ENCODE measurements around the gene TCF25. TPM values are rescaled to one million over a fixed set of nuclear protein-coding genes. Genes with fewer than 3 reads are reported as not detected.

The TCF25 gene
- total RNA-seq, 1 experiment from 2014 or later = 79.6 TPM

GRCh38 chr16:89924297-89924924 lies 51.0 kb downstream of the TCF25 start:
- DNase-seq = no peak
- Histone ChIP-seq H3K27me3 (ENCODE audit: low read length) (no peaks in the 10 kb centered on the region), H3K4me3 (ENCODE audit: low read length) (peak overlapping the region; percentile 84), H3F3A (ENCODE audit: low read length, unreplicated experiment) (no peaks in the 10 kb centered on the region), H3K4me1 (ENCODE audit: insufficient read depth, low read length) (peaks cover 23% of the 10 kb centered on the region), H3K9ac (ENCODE audit: low read length) (no peak overlapping the region), H4K20me1 (ENCODE audit: low read length) (peaks cover 21% of the 10 kb centered on the region; the same call in 1 of the 2 replicates), H3K4me2 (ENCODE audit: low read length) (peak overlapping the region; percentile 97), H3K27ac (ENCODE audit: low read length) (no peak overlapping the region), H3K36me3 (ENCODE audit: low read depth, low read length) (no peaks in the 10 kb centered on the region), H3K9me3 (ENCODE audit: low read length) (no peaks in the 10 kb centered on the region), H3K79me2 (ENCODE audit: low read length) (0 out of 2 replicates have a peak, but pooled peaks cover 7% of the 10 kb centered on the region), H3K9me2 (replicated peaks; ENCODE audit: low read length) (no peaks in the 10 kb centered on the region), H2AFZ (ENCODE audit: low read length) (no peak overlapping the region)
- ChIA-PET POLR2A (ENCODE audit: unreplicated experiment) (interaction anchor here (0.6 kb wide), 1 partner anchor 96 kb away, joined by 5 read pairs; no protein-coding TSS in a partner anchor), CTCF (no interaction called here)
- intact Hi-C loops (cut with micrococcal nuclease) = no loop called here
- ATAC-seq = no peak
- TF ChIP-seq EZH2 (IDR thresholded peaks at IDR 0.05; ENCODE audit: low read length, unreplicated experiment) = no peak
- no TSS peak for BruUV-seq (replicated peaks)

- Histone ChIP-seq H3K27ac (ENCODE audit: low read length) (no peak overlapping the region), H3F3A (ENCODE audit: low read length, unreplicated experiment) (no peaks in the 10 kb centered on the region), H3K9ac (ENCODE audit: low read length) (no peak overlapping the region), H3K4me2 (ENCODE audit: low read length) (peak overlapping the region; percentile 97), H3K4me3 (ENCODE audit: low read length) (peak overlapping the region; percentile 84), H3K36me3 (ENCODE audit: low read depth, low read length) (no peaks in the 10 kb centered on the region), H3K9me2 (replicated peaks; ENCODE audit: low read length) (no peaks in the 10 kb centered on the region), H3K9me3 (ENCODE audit: low read length) (no peaks in the 10 kb centered on the region), H4K20me1 (ENCODE audit: low read length) (peaks cover 21% of the 10 kb centered on the region; the same call in 1 of the 2 replicates), H3K4me1 (ENCODE audit: insufficient read depth, low read length) (peaks cover 23% of the 10 kb centered on the region), H3K79me2 (ENCODE audit: low read length) (0 out of 2 replicates have a peak, but pooled peaks cover 7% of the 10 kb centered on the region), H3K27me3 (ENCODE audit: low read length) (no peaks in the 10 kb centered on the region), H2AFZ (ENCODE audit: low read length) (no peak overlapping the region)
- no peak for TF ChIP-seq EZH2 (IDR thresholded peaks at IDR 0.05; ENCODE audit: low read length, unreplicated experiment)
- no peak for TF ChIP-seq EZH2phosphoT487 (IDR thresholded peaks at IDR 0.05; ENCODE audit: borderline replicate concordance, low read length)
- TF ChIP-seq CTCF (conservative IDR thresholded peaks at IDR 0.05; ENCODE audit: low read depth, low read length) = no peak
- intact Hi-C loops (cut with micrococcal nuclease) = no loop called here
- no peak for ATAC-seq
- ChIA-PET CTCF (no interaction called here), POLR2A (ENCODE audit: unreplicated experiment) (no interaction called here)
- no peak for DNase-seq
- BruUV-seq (replicated peaks) = no TSS peak
These were observed 51.5 kb downstream of the TCF25 start for GRCh38 chr16:89924925-89925307.

- DNase-seq (no peak), ATAC-seq (no peak; the same call in 1 of the 2 replicates)
- Histone ChIP-seq H3K4me2 (ENCODE audit: low read length) (peak overlapping the region; percentile 97), H3K36me3 (ENCODE audit: low read depth, low read length) (no peaks in the 10 kb centered on the region), H3K79me2 (ENCODE audit: low read length) (0 out of 2 replicates have a peak, but pooled peaks cover 7% of the 10 kb centered on the region), H3K27ac (ENCODE audit: low read length) (no peak overlapping the region), H4K20me1 (ENCODE audit: low read length) (peaks cover 21% of the 10 kb centered on the region; the same call in 1 of the 2 replicates), H3F3A (ENCODE audit: low read length, unreplicated experiment) (no peaks in the 10 kb centered on the region), H3K9me2 (replicated peaks; ENCODE audit: low read length) (no peaks in the 10 kb centered on the region), H3K4me3 (ENCODE audit: low read length) (peak overlapping the region; percentile 84), H3K4me1 (ENCODE audit: insufficient read depth, low read length) (peaks cover 20% of the 10 kb centered on the region), H3K9me3 (ENCODE audit: low read length) (no peaks in the 10 kb centered on the region), H3K9ac (ENCODE audit: low read length) (no peak overlapping the region), H3K27me3 (ENCODE audit: low read length) (no peaks in the 10 kb centered on the region), H2AFZ (ENCODE audit: low read length) (no peak overlapping the region)
- POLR2A ChIA-PET (ENCODE audit: unreplicated experiment) = no interaction called here
- CTCF ChIA-PET = interaction anchor here (0.6 kb wide), 1 partner anchor 12 kb away, joined by 5 read pairs; no protein-coding TSS in a partner anchor
- no peak for TF ChIP-seq EZH2 (IDR thresholded peaks at IDR 0.05; ENCODE audit: low read length, unreplicated experiment)
- TF ChIP-seq EZH2phosphoT487 (IDR thresholded peaks at IDR 0.05; ENCODE audit: borderline replicate concordance, low read length) = no peak
- no peak for TF ChIP-seq CTCF (conservative IDR thresholded peaks at IDR 0.05; ENCODE audit: low read depth, low read length)
- no TSS peak for BruUV-seq (replicated peaks)
- intact Hi-C loops (cut with micrococcal nuclease) = no loop called here
These were observed 52.2 kb downstream of the TCF25 start for GRCh38 chr16:89925596-89926079.

Data from PC-3 (cell line).